Measurements from ENCODE around the gene VIPR2. TPM values are rescaled to one million over a fixed set of nuclear protein-coding genes. Genes with fewer than 3 reads are reported as not detected.
"Not testable (repeated sequence)": the region's sequence is repeated elsewhere in the genome, so short reads cannot be mapped to it uniquely, and the experiment has no call there.

VIPR2 gene
- total and polyA plus RNA-seq, 2 experiments from 2014 or later: 2.2 to 2.4 TPM

DNA sequence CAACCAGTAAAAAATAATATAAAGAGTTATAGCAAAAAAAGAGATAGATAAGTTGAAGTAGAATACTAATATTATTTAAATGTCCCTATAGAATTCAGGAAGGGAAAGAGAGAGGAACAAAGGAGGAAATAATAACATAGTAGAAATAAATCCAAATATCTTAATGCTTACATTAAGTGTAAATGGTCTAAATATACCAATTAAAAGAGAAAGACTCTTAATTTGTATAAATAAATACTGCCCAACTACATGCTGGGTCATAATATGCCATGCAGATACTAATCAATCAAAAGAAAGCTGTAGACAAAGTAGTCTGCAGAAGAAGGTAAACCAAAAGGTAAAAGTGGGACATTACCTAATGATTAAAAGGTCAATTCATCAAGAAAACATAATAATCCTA, 43.3 kb upstream of the VIPR2 start:
- no peaks in the 10 kb centered on the region for H3K36me3 ChIP-seq
- H3K27me3 ChIP-seq: no peaks in the 10 kb centered on the region
- no peak overlapping the region for H3K27ac ChIP-seq
- DNase-seq (ENCODE audit: low read depth in 1 of 2, low spot score in 1 of 2): no peak
- no peaks in the 10 kb centered on the region for H3K4me1 ChIP-seq (ENCODE audit: low read depth)
- no peak for TF ChIP-seq CTCF (IDR thresholded peaks at IDR 0.05; ENCODE audit: low read depth, low read length)
- H3K9me3 ChIP-seq (ENCODE audit: low read depth): no peaks in the 10 kb centered on the region
- H3K4me3 ChIP-seq: no peak overlapping the region

DNA sequence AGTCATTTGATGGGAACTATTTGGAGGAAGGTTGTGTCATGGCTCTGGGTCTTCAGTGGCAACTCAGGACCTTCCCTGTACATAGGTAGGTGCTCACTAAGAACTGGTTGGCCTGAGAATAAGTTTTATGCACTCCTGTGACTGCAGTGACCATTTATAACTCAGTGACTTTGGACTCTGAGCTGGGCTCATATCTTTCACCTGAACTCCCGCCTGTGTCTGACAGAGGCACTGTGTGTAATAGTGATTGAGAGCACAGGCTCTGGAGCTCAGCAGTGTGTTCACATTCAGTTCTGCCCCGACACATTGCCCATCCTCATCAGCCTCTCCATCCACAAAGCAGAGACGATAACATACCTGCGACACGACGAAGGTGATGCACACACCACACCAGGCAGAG, 34.6 kb upstream of the VIPR2 start:
- no peak for DNase-seq (ENCODE audit: low read depth in 1 of 2, low spot score in 1 of 2)
- no peaks in the 10 kb centered on the region for H3K27me3 ChIP-seq
- TF ChIP-seq CTCF (IDR thresholded peaks at IDR 0.05; ENCODE audit: low read depth, low read length): no peak
- H3K4me1 ChIP-seq (ENCODE audit: low read depth): no peaks in the 10 kb centered on the region
- no peak overlapping the region for H3K27ac ChIP-seq
- no peaks in the 10 kb centered on the region for H3K36me3 ChIP-seq
- H3K9me3 ChIP-seq (ENCODE audit: low read depth): peaks cover 5% of the 10 kb centered on the region
- no peak overlapping the region for H3K4me3 ChIP-seq

- TF ChIP-seq CTCF (IDR thresholded peaks at IDR 0.05; ENCODE audit: low read depth, low read length): no peak
These were observed 32.8 kb upstream of the VIPR2 start for GRCh38 chr7:159177284-159177953.

DNA sequence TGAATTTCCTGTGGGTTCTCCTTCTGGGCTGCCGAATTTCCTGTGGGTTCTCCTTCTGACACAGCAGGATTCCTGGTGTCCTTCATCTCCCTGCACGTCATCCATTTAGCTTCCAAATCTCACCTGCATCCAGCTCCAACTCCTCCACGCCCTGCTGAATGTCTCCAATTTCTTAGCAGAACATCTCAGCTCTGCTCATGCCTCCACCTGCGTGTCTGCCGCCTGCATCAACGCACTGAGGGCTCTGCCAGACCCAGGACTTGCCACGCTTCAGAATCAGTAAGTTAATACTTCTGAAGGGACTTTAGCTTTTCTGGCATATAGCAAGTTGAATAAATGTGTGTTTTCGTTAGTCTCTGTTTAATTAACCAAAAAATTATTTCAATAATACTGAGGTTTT, 31.1 kb upstream of the VIPR2 start:
- DNase-seq (ENCODE audit: low read depth in 1 of 2, low spot score in 1 of 2): no peak
- no peaks in the 10 kb centered on the region for H3K27me3 ChIP-seq
- TF ChIP-seq CTCF (IDR thresholded peaks at IDR 0.05; ENCODE audit: low read depth, low read length): no peak
- no peak overlapping the region for H3K27ac ChIP-seq
- no peaks in the 10 kb centered on the region for H3K36me3 ChIP-seq
- H3K9me3 ChIP-seq (ENCODE audit: low read depth): no peaks in the 10 kb centered on the region
- H3K4me1 ChIP-seq (ENCODE audit: low read depth): no peaks in the 10 kb centered on the region
- no peak overlapping the region for H3K4me3 ChIP-seq

More at GRCh38 chr7:159177284-159177953, 32.8 kb upstream of the VIPR2 start:
- H3K36me3 ChIP-seq: no peaks in the 10 kb centered on the region
- H3K4me3 ChIP-seq: no peak overlapping the region
- H3K27me3 ChIP-seq: no peaks in the 10 kb centered on the region
- no peak overlapping the region for H3K27ac ChIP-seq
- DNase-seq (ENCODE audit: low read depth in 1 of 2, low spot score in 1 of 2): no peak
- peaks cover 2% of the 10 kb centered on the region for H3K9me3 ChIP-seq (ENCODE audit: low read depth)
- H3K4me1 ChIP-seq (ENCODE audit: low read depth): no peaks in the 10 kb centered on the region

DNA sequence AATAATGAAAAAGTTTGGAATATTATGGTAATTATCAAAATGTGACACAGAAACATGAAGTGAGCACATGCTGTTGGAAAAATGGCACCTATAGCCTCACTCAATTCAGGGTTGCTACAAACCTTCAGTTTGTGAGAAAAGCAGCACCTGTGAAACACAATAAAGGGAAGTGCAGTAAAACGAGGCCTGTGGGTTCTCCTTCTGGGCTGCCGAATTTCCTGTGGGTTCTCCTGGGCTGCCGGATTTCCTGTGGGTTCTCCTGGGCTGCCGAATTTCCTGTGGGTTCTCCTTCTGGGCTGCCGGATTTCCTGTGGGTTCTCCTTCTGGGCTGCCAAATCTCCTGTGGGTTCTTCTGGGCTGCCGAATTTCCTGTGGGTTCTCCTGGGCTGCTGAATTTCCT, 30.4 kb upstream of the VIPR2 start:
- H3K27ac ChIP-seq; H3K36me3 ChIP-seq; DNase-seq (ENCODE audit: low read depth in 1 of 2, low spot score in 1 of 2); H3K4me1 ChIP-seq (ENCODE audit: low read depth); H3K9me3 ChIP-seq (ENCODE audit: low read depth); H3K27me3 ChIP-seq; H3K4me3 ChIP-seq: not testable (repeated sequence)

DNA sequence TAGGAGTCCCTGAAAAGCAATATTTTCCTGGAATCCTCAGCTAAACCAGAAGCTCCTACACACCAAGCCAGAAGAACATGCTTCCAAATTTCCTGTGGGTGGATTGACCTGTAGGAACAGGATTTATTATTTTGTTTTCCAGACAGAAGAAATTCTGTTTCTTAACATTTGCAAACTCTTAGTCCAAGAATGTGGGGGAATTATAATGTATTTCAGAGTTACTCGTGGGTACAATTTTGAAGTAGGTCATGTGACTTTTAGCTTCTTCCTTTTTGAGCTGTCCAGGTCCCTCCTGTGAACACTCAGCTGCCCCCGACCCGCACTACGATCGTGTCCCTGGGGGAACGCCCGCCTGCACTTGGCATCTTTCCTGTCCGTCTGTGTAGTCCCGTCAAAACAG, 27.7 kb upstream of the VIPR2 start:
- DNase-seq (ENCODE audit: low read depth in 1 of 2, low spot score in 1 of 2): no peak
- Histone ChIP-seq H3K27me3 (no peaks in the 10 kb centered on the region), H3K4me1 (ENCODE audit: low read depth) (no peaks in the 10 kb centered on the region), H3K4me3 (no peak overlapping the region), H3K27ac (no peak overlapping the region), H3K36me3 (no peaks in the 10 kb centered on the region), H3K9me3 (ENCODE audit: low read depth) (no peaks in the 10 kb centered on the region)
- TF ChIP-seq CTCF (IDR thresholded peaks at IDR 0.05; ENCODE audit: low read depth, low read length): no peak

All from cardiac muscle cell (in vitro differentiated cells and primary cell).